Fibroblast of skin of scalp (primary cell): Measurements from ENCODE around the gene LILRB5. TPM values are rescaled to one million over a fixed set of nuclear protein-coding genes. Genes with fewer than 3 reads are reported as not detected.
A peak's percentile ranks its signal among the peaks of the same experiment; 100 is the strongest.
"Not testable (repeated sequence)": the region's sequence is repeated elsewhere in the genome, so short reads cannot be mapped to it uniquely, and the experiment has no call there.

Experiments
- DNase-seq: peaks from one replicate; pipeline ENCODE4 v3.0.0-alpha.2; 2013
- polyA plus RNA-seq, 2 experiments: library from polyadenylated mRNA; unstranded; fragments of 120-200 nt; gene quantifications; one replicate each; pipeline ENCODE4 v1.2.1, GENCODE V29; 2013; ENCODE audit not compliant: insufficient read length in 2 of 2

The LILRB5 gene
- 0.07 TPM for polyA plus RNA-seq (2013, experiment 1 of 2; ENCODE audit: insufficient read length)
- polyA plus RNA-seq (2013, experiment 2 of 2; ENCODE audit: insufficient read length) = 0.36 TPM

DNA sequence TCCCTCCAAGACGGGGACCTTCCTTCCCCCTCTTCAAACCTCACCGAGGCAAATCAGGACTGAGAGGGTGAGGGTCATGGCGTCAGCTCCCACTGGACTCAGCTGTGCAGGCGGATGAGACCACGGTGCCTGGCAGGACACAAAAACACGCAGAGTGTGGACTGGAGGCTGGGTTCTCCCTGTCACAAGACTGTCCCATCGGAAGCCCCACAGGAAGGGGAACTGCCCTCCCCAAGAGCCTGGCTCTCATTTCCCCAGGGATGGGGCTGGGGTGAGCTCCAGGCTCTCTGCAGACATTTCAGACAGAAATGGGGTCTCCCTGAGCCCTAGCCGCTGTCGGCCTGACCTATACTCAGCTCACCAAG is at the start of gene LILRB5:
Gene LILRB5, minus strand, starts transcription at position 158 of the 365 bp plus-strand sequence. Its CDS starts 80 bp downstream, at position 78.
- no peak for DNase-seq

DNA sequence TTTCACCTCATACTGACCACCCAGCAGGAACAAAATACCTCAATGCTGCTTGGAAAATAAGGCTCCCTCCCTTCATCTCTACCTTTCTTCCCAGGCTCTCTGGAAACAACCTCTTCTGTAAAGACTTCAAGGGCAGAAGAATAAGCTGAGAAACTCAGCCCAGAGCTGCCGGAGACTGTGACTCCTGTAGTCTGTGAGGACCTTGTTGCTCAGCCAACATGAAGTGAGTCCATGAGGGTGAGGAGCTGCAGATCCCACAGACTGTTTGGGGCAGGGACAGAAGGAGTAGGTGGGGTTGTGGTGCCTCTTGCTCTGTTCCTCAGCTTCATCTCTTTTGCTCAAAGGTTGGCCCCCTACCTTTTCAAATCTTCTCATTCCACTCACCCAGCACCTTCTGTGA is 48.1 kb upstream of the LILRB5 start:
- no peak for DNase-seq

DNA sequence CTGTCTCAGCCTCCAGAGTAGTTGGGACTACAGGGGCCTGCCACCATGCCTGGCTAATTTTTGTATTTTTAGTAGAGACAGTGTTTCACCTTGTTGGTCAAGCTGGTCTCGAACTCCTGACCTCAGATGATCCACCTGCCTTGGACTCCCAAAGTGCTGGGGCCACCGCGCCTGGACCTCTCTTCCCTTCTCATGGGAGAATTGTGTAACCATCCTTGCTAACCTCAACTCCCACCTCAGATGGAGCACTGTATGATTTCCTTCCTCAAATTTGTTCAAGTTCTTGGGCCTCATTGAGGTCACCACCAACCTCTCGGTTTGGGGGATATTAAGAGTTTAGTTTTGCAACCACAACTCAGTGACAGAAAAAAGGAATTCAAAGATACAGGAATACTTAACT is 45.2 kb upstream of the LILRB5 start:
- DNase-seq = no peak

DNA sequence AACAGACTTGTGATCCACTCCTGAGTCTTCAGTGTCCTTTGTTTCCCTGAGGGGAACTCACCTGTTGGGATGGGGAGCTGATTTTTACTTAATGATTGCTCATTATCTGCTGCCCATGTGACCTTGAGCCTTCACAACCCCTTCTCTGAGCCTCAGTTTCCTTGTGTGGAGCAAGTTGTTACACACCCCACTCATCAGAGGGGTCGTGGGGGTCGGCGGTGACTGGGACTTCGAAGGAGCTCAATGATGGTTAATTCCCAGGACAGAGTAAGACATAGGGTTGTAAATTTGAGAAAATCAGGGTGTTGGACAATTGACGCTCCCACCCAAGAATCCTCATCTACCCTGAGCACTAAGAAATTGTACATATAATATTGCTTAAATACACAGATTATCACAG is 42.4 kb upstream of the LILRB5 start:
- no peak for DNase-seq

- DNase-seq = no peak
Measured at GRCh38 chr19:54299126-54299498, 42.0 kb upstream of the LILRB5 start.

DNA sequence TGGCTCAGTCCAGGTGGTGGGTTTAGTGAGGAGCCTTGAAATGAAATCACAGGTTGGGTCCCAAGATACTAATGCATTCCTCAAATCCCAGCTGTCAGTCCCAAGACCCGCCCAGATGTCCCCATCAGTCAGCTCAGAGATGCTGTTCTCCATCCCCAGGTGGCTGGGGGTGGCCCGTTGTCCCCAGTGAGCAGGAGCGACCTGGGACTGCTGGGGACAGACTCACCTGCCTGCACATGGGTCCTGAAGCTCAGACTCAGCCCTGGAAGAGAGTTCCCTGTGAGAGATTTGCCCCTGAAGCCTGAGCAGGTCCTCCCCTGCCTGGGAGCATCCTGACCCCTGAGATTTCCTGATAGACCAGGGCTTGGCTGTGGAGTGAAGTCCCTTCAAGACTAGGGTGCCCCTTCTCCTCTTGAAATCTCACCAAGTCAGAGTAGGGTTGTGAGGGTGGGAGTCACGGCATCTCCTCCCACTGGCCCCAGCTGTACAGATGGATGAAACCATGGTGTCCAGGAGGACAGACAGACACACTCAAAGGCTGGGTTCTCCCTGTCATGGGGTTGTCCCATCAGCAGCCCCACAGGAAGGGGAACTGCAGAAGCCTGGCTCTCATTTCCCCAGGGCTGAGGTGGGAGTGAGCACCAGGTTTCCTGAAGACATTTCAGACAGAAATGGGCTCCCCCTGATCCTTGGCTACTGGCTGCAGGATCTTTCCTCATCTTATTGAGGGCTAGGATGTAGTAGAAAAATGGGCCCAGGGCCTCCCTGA is 41.5 kb upstream of the LILRB5 start:
- DNase-seq = no peak

GRCh38 chr19:54297759-54298305 is 40.8 kb upstream of the LILRB5 start:
- DNase-seq = no peak

GRCh38 chr19:54294539-54294938 is 37.5 kb upstream of the LILRB5 start:
- DNase-seq = no peak

- not testable (repeated sequence) for DNase-seq
Measured at GRCh38 chr19:54289160-54289559, 32.1 kb upstream of the LILRB5 start.

- peak; percentile 72 for DNase-seq
Measured at GRCh38 chr19:54287456-54287855, 30.4 kb upstream of the LILRB5 start.

- not testable (repeated sequence) for DNase-seq
Measured at GRCh38 chr19:54286283-54286682, 29.2 kb upstream of the LILRB5 start.

DNA sequence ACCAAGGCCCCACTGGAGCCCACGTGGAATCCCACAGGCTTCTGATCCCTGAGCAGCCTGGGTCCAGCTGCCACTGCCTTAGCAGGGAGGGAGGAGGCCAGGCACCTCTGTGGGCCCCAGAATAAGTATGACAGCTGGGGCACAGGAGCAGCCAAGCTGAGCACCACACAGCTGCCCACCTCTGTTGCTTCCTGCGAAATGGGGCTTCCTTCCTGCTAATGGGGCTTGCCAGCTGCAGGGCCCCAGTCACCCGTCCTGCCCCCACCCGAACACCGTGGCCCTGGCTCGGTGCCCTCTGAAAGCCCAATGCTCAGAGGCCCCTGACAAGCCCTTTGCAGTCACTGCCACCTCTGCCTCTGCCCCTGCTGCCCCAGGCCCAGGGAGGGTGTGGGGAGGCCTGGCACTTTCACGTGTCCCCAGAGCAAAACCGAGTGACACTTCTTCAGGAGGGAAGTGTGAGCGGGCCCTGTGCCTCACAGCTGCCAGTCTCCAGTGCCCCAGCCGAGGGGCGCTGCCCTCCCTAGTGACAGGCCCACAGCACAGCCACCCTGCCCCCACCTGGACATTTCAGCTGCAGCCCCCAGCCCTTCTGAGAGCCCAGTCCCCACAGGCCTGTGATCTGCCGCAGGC is 28.5 kb upstream of the LILRB5 start:
- not testable (repeated sequence) for DNase-seq

DNA sequence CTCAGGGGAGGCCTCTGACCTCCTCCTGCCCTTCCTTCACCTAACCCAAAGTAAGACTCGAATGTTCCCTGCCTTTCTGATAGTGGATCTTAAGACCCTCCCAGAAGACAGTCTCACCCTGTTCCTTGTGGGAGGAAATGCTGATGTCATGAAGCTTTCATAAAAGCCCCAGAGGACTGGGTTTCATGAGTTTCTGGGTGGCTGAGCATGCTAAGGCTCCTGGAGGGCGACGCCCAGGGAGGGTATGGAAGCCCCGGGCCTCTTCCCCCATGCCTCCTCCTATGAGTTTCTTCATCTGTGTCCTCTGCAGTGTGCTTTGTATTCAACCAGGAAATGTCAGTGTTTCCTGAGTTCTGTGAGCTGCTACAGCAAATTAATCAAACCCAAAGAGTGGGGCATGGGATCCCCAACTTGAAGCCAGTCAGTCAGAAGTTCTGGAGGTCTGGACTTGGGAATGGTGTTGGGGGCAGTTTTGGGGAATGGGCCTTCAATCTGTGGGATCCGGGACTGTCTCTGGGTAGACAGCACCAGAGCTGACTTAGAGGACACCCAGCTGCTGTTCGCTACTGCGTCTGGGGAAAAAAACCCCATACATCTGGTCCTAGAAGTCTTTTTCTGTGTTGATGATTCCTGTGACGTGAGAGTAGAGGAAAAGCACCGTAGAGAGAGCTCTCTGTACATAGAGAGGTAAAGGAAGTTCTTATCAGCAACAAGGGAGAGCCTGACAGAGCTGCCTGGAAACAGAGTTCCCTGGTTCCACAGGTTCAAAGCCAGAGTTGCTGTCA is 25.8 kb upstream of the LILRB5 start:
- DNase-seq = no peak

GRCh38 chr19:54281729-54282075 is 24.6 kb upstream of the LILRB5 start:
- DNase-seq = not testable (repeated sequence)

GRCh38 chr19:54281007-54281728 is 24.1 kb upstream of the LILRB5 start, which contains the start of gene LILRB2:
TSS of gene LILRB2 (minus strand) at chr19:54281110. CDS start at chr19:54280496, 614 bp downstream.
- DNase-seq = no peak

DNA sequence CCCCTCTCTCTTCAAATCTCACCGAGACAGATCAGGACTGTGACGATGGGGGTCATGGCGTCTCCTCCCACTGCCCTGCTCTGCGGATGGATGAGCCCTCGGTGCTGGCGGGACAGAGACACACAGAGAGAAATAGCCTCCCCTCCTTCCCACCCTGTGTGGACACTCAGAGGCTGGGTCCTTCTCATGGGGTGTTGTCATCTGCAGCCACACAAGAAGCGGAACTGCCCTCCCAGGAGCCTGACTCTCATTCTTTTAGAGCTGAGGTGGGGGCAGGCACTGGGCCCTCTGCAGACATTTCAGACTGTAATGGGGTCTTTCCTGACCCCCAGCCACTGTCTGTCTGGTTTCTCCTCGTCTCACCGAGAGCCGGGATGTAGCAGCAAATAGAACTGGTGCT is 23.4 kb upstream of the LILRB5 start:
- not testable (repeated sequence) for DNase-seq

DNA sequence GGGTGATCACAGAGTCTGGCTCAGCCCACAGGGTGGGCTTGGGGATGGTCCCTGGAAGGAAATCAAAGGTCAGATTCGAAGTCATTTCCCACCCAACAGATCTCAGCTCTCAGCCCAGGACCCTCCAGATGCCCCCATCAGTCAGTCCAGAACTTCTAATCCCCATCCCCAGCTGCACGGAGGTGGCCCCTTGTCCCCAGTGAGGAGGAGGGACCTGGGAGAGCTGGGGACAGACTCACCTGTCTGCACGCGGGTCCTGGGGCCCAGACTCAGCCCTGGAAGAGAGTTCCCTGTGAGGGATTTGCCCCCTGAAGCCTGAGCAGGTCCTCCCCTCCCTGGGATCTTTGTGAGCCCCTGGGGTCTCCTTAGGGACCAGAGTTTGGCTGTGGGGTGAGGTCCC is 23.0 kb upstream of the LILRB5 start:
- DNase-seq = not testable (repeated sequence)

GRCh38 chr19:54279406-54279962 is 22.4 kb upstream of the LILRB5 start:
- no peak for DNase-seq

DNA sequence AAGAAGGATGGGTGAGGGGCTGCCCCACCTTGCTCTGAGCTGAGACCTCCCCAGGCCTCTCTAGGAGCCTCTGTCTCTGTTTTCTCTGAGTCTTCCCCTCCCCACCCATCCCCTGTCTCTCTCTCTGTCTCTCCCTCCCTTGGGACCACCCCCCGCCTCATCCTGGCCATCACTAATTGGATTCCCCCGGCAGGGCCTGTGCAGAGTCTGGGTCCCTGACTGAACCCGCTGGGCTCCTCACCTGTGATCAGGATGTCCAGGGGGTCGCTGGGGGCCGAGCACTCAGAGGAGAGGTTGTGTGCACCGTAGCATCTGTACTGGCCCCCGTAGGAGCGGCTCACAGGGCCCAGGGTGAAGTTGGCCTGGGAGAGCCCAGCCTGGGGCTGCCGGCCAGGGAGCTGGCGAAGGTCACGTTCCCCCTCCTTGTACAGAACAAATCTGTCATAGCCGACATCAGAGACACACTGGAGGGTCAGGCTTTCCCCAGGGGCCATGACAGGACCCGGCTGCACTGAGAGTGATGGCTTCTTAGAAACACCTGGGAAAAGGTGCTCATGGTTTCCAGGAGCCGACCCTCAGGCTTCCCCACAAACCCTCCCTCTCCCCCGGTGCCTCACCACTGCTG is 21.6 kb upstream of the LILRB5 start:
- DNase-seq = not testable (repeated sequence)

DNA sequence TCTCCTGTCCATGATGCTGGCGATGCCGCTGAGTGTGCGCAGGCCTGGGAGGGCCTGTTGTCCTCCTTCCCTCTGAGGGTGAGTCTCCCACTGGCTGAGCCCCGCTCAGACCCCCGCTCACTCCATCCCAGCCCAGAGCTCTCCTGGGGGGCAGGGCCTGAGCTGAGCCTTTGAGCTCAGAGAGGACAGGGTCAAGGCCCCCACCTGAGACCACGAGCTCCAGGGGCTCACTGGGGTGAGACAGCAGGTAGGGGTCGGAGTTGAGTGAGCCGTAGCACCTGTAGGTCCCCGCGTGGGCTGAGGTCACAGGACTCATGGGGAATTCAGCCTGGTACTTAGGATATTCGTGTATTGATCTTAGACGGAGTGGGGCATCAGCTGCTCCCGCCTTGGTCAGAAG is 21.0 kb upstream of the LILRB5 start:
- DNase-seq = not testable (repeated sequence)

- DNase-seq = not testable (repeated sequence)
Measured at GRCh38 chr19:54277111-54277615, 20.1 kb upstream of the LILRB5 start.
